Spleen (tissue), 7 donors: ENCODE measurements around the gene SKIC3.

Experiments
- POLR2A ChIP-seq, 3 donors: fragments of 450-650 bp; IDR thresholded peaks; one replicate each; pipeline ENCODE4 v1.5.1; 2017; ENCODE audit warnings: antibody characterized with exemption in 3 of 3, mild to moderate bottlenecking in 1 of 3
- POLR2AphosphoS5 ChIP-seq, 3 donors: sonication (generic); formaldehyde crosslinking; IDR thresholded peaks; one replicate each; pipeline ENCODE4 v1.5.1; 2017; ENCODE audit warnings: antibody characterized with exemption in 3 of 3
- TF ChIP-seq, protein P1 (sequence below), 11 experiments: fragments of 200-600 bp in 7 of 11; fragments of 450-650 bp in 4 of 11; sonication (generic) in 4 of 11; IDR thresholded peaks in 8 of 11; conservative IDR thresholded peaks in 3 of 11; 1 replicate in 7 of 11; 2 replicates in 4 of 11; pipeline versions ENCODE4 v1.4.0 to v1.8.0; 2016 to 2021; ENCODE audit warnings: antibody characterized with exemption in 11 of 11, inconsistent platforms in 4 of 11, mild to moderate bottlenecking in 1 of 11
- donor health status: DM: no; HTN: no; CAD: no; lungs with moderate emphysema.
- donor health status: DM: no; HTN: no; CAD: no.
- donor health status: DM: no; HTN: no; CAD: no.

DNA sequence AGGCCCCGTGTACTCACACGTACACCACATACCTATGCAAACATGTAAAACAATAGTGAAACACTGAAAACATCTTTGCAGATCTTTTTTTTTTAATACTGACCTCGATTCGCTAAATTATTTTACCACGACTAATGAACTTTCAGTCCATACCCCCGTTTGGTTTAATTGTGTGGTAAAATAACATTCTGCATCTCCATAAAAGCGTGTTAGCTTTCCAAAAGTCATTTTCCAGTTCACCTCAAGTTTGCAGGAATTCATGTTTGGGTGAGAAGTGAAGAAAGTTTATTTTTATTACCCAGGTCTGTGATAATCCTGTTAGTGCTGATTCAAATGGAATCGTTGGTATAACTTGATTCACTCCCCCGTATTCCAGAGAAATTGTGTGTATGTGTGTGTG is 776 bp upstream of the SKIC3 start:
- TF ChIP-seq, protein P1, sequence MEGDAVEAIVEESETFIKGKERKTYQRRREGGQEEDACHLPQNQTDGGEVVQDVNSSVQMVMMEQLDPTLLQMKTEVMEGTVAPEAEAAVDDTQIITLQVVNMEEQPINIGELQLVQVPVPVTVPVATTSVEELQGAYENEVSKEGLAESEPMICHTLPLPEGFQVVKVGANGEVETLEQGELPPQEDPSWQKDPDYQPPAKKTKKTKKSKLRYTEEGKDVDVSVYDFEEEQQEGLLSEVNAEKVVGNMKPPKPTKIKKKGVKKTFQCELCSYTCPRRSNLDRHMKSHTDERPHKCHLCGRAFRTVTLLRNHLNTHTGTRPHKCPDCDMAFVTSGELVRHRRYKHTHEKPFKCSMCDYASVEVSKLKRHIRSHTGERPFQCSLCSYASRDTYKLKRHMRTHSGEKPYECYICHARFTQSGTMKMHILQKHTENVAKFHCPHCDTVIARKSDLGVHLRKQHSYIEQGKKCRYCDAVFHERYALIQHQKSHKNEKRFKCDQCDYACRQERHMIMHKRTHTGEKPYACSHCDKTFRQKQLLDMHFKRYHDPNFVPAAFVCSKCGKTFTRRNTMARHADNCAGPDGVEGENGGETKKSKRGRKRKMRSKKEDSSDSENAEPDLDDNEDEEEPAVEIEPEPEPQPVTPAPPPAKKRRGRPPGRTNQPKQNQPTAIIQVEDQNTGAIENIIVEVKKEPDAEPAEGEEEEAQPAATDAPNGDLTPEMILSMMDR (IDR thresholded peaks at IDR 0.05 in 8 of 11, conservative IDR thresholded peaks at IDR 0.05 in 3 of 11) = no peak
- TF ChIP-seq POLR2A (IDR thresholded peaks at IDR 0.05) (no peak), POLR2AphosphoS5 (IDR thresholded peaks at IDR 0.05) (no peak)
